ENCODE data around the gene PRKAG2.

- TF ChIP-seq POLR2A (IDR thresholded peaks at IDR 0.05) = no peak
- TF ChIP-seq CTCF (IDR thresholded peaks at IDR 0.05) = no peak
Measured at GRCh38 chr7:151657173-151657572, 219.7 kb downstream of the PRKAG2 start.

Data from thyroid gland (tissue), 4 donors.